HG03196 (cell line): Measurements from ENCODE around the gene GOLT1A.

Experiments
- ATAC-seq: cut with Tn5 transposase; IDR thresholded peaks from one replicate; pipeline ENCODE4 v1.9.1; 2021; ENCODE audit not compliant: unreplicated experiment

GOLT1A gene

DNA sequence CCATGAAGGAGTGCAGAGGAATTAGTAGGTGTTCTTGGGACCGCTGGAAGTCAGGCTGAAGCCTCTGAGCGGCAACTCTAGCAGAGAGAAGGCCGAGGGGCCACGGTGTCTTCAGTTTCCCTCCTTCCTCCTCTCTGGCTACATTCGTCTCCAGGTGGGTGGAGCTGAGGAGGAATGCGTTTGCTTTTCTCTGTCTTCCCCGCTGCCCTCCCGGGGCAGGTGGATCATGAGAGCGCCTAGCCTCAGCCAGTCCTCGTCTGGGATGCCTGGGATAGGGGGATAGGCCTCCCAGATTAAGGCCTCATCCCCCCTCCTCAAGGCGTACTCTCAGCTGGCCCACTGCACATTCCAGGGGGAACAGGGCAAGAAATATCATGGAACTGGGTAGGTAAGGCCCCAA lies 7.5 kb upstream of the GOLT1A start:
- no peak for ATAC-seq

DNA sequence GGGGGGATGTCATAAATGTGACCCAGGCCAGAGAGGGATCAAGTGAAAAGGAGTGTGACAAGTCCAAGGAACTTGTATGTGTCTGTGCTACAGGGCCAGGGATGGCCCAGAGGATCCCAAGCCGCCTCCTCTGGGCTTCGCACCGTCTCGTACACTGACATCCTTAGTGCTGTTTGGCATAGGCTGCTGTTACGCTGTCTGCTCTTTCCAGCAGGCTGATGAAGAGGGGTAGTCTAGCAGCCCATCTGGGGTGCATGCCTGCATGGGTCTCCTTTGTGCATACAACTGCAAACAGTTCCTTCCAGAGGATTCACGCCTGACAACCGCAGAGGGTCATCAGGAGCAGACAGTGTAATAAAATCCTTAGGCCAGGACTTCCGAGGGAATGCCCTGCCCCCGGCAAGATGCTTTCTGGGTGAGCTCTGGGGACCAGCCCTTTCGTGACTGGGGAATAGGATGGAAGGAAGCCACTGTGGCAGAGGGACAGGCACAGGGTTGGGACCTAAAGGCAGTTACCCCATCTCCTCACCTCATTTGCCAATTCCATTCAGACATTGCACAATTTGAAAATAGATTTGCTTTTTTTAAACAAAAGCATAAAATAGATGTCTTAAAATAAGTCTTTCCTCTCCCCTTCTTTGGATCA lies 6.3 kb upstream of the GOLT1A start:
- no peak for ATAC-seq

DNA sequence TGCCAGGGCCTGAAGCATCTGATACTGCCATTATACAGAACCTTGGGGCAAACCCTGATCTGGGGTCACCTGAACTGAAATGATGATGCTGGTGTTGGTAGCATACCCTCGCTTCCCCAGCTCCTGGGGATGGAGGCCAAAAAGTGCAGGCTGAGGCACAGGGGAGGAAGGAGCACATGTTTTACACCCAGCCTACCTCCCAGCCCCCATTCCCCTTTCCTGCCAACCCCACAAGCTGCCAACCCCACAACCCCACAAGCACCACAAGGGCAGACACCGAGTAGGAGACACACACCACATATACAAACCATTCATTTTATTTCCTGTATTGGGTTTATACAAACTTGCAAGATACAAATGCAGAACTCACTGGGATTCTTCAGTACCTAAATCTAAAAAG lies 4.8 kb upstream of the GOLT1A start:
- ATAC-seq, result no peak

GRCh38 chr1:204217648-204218000 lies 3.8 kb upstream of the GOLT1A start:
- no peak for ATAC-seq

DNA sequence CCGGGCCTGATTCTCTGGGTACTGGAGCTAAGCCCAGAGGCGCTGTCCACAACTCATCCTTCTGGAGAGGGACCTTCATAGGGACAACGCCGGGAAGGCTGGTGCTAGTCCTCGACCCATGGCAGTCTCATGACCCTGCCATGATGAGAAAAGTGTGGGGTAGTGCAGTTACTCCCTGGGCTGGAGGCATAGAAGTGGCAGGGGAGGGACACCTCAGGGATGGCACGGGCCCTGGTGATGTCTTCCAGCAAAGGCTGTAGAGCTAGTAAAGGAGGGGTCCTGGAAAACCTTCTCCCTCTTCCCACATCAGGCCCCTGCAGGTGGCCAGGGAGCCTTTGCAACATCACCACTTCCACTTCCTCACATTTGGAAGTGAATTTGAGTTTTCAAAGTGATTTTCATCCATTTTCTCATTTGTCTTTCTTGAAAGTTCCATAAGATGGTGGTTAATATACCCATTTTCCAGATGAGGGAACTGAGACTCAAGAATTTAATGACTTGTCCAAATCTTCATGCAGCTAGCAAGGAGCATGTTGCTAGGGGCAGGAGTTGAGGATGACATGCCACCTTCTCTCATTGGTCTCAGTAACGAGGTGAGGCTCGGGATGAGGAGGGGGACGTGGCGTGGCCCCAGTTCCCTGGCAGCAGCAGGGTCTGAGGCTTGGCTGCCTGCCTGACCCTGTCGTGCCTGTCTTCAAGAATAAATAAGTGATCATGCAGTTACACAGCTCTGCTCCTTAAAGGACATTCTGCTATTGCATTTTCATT lies 3.3 kb upstream of the GOLT1A start:
- no peak for ATAC-seq

DNA sequence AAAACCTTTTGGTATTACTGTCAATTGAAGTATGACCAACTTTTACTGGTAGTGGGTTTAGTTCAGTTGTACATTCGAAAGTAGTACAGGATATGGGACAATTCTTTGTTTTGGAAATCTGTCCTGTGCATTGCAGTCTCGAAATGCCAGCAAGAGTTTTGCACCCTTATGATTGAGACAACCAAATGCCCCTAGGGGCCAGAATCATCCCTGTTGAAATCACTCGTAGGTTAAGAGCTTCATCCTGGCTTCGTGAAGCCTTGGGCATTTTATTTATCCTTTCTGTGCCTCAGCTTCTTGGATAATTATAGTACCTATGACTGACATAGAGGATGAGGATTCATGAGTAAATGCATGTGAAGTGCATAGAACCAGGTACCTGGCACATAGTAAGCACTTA lies 2.4 kb upstream of the GOLT1A start:
- ATAC-seq, result no peak

- ATAC-seq, result no peak
These were observed 1.1 kb downstream of the GOLT1A start for GRCh38 chr1:204212715-204213114.

- no peak for ATAC-seq
These were observed 2.7 kb downstream of the GOLT1A start for GRCh38 chr1:204211046-204211445.

- ATAC-seq, result peak; percentile 79
These were observed 6.6 kb downstream of the GOLT1A start for GRCh38 chr1:204207136-204207616.

DNA sequence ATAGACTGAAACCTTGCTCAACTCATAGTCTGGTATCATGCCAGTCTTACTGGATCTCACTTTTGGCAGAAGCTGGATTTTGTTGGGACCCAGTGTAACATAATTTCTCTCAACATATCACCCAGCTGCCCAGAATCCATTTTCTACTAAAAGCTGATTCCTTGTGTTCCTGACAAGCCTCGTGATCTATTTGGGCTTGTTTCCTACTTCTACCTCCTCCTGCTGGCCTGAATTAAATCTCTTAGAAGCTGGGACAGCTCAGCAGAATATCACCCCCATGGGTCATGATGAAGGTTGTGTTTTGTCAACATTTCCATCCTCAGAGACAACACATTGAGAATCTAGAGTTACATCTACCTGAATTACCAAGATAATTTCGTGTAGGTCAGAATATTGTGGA lies 7.7 kb downstream of the GOLT1A start:
- ATAC-seq, result no peak

DNA sequence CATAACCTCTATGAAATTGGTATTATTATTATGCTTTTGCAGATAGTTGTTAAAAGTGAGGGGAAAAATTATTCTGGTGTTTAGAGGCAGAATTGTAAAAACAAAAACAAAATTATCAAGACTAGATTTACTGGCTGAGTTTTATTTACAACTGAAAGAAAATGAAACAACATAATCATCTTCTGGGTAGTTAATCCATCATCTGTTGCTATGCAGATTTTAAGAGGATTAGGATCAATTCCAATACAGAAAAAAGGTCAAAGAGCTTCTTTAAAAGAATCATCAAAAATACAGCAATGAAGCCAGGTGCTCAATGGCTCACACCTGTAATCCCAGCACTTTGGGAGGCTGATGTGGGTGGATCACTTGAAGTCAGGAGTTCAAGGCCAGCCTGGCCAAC lies 8.3 kb downstream of the GOLT1A start:
- no peak for ATAC-seq

DNA sequence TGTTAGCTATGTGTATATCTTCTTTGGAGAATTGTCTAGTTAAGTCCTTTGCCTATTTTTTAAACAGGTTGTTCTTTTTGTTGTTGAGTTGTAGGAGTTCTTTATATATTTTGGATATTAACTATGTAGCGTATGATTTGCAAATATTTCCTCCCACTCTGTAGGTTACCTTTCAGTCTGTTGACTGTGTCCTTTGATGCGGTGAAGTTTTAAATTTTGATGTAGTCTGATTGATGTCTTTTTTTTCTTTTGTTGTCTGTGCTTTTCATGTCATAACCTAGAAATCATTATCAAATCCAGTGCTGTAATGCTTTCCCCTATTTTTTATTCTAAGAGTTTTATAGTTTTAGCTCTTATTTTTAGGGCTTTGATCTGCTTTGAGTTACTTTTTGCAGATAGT lies 8.8 kb downstream of the GOLT1A start:
- no peak for ATAC-seq

GRCh38 chr1:204203206-204203767 lies 10.5 kb downstream of the GOLT1A start:
- ATAC-seq, result no peak

DNA sequence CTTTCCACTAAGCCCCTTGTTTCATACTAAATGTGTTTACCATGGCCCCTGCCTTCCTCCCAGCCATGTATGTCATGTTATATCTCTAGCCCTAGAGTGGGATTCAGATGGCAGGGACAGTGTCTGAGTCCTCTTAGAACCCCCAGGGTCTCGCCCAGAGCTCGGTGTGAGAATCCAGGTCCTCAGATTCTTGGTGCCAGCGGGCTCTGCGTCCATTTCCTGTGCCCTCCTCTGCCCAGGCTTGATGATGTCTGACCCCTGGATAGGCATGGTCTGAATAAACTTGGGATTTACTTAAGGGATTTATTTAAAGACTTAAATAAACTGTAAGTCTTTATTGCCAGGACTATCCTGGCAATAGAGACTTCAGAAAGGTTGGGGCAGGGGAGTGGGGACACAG lies 11.3 kb downstream of the GOLT1A start:
- ATAC-seq, result no peak

DNA sequence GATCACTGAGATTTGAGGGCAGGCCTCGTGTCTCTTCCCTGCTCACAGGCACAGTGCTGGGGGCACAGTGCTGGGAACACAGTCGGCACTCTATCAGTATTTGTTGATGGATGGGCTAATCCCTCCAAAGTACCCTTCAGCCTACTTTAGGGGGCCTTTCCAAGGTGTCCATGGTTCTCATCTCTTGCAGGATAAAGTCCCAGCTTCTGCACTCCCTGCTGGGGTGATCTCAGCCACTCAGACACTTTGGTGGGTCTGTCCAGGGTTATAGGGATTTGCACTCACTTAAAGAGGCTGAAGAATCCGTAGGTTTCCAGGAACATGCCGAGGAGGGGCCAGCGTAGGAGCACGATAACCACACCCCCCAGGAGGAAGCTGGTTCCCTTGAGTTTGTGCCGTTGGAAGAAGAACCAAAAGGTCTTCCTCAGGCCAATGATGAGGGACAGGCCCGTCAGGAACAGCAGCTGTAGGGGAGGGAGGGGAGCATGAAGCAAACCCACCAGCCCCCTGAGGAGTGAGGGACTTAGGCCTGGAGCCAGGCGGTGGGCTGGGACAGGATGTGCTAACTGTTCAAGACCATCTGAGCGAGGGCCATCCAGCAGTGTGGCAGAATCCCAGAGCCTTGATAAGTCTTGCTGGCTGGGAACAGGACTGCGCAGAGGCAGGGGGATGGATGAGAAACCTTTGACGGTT lies 12.3 kb downstream of the GOLT1A start:
- ATAC-seq, result no peak

DNA sequence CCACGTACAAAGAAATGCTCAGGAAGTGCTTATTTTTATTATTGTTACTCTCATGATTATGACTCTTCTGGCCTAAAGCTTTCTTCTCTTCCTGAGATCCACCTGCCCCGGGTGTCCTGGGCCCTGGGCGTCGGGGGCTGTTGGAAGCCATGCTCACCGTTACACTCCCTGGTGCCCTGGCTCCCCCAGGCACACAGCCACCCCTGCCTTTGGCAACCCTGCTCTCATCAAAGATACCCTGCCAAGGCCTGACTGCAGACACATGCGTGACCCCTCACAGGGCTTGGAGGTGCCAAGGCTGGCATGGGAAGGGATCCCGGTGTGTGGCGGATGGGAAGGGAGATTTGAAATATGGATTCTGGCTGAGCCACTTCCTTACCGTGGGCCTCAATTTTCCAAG lies 14.2 kb downstream of the GOLT1A start:
- no peak for ATAC-seq

- ATAC-seq, result no peak
These were observed 15.1 kb downstream of the GOLT1A start for GRCh38 chr1:204198348-204199340.

- ATAC-seq, result no peak
These were observed 16.7 kb downstream of the GOLT1A start for GRCh38 chr1:204197068-204197467.

DNA sequence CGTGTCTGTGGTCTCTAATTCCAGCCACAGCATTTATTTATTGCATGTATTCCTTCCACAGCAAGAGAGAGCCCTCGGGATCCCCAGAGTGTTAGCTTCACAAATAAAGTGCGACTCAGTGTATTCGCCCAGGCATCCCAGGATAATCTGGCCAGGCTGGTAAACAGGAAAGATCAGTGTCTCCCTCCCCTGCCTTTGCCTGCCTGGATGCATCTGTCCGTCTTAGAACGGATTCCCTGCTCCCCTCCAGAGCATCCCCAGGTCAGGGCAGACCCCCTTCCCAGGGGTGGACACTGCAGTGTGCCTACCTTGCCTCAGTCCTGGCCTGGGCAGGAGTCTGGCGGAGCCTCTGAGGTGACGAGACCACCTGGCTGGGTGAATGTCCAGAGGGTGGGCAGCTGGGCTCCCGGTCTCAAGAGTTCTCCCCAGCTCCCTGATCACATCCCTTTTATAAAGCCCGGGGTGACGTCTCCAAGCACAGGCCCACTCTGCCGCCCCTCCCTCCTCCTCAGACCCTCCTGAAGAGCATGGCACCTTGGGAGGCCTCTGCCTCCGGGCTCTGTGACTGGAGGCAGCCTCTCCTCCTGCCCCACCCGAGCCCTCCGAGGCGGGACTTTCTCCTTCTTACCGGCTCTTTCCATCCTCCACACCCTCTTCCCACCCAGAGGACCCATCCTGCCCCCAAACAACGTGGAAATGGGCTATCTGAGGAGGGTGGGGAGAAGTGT lies 17.6 kb downstream of the GOLT1A start, which contains the start of gene KISS1:
TSS of gene KISS1 (minus strand) at position 424 of the 728 bp plus-strand sequence. CDS start 3,615 bp downstream, outside the sequence.
- ATAC-seq, result no peak

- no peak for ATAC-seq
These were observed 19.0 kb downstream of the GOLT1A start for GRCh38 chr1:204194771-204195170.
